HFFc6 (cell line): ENCODE data around the gene PAFAH1B1. TPM values are rescaled to one million over a fixed set of nuclear protein-coding genes. Genes with fewer than 3 reads are reported as not detected.
A peak's percentile ranks its signal among the peaks of the same experiment; 100 is the strongest.

Source experiments
- DNase-seq: peaks from one replicate; pipeline ENCODE4 v3.0.0-alpha.2; 2018
- H3K27ac Mint-ChIP-seq: 2 replicates; pipeline ENCODE4 v1.8.0; 2020; ENCODE audit warnings: mild to moderate bottlenecking, mixed read lengths
- H3K27me3 Mint-ChIP-seq: 2 replicates; pipeline ENCODE4 v1.8.0; 2021; ENCODE audit warnings: mild to moderate bottlenecking, moderate library complexity, mixed read lengths; ENCODE audit not compliant: insufficient read depth
- H3K36me3 Mint-ChIP-seq: 2 replicates; pipeline ENCODE4 v1.8.0; 2021; ENCODE audit warnings: low read depth, mixed read lengths
- H3K4me1 Mint-ChIP-seq: 2 replicates; pipeline ENCODE4 v1.8.0; 2020; ENCODE audit warnings: low read depth, mixed read lengths
- H3K4me3 Mint-ChIP-seq: 2 replicates; pipeline ENCODE4 v1.8.0; 2020; ENCODE audit warnings: mild to moderate bottlenecking, moderate library complexity, mixed read lengths
- H3K9me3 Mint-ChIP-seq: 2 replicates; pipeline ENCODE4 v1.8.0; 2020; ENCODE audit warnings: mild to moderate bottlenecking, mixed read lengths
- CTCF ChIP-seq: fragments of 200-600 bp; sonication (generic); IDR thresholded peaks from 2 replicates; pipeline ENCODE4 v1.5.0; 2021; ENCODE audit warnings: antibody characterized with exemption, mild to moderate bottlenecking
- total RNA-seq, 6 experiments: library from RNA; stranded (reverse); fragmentation: NEBNext Ultra II Directional; extraction: Animal tissue kit (Norgen Biotek cat#: 25700); gene quantifications; 2 replicates in 1 of 6; 3 replicates in 5 of 6; pipeline ENCODE4 v1.2.3, GENCODE V29; 2021

The PAFAH1B1 gene
- total RNA-seq, 6 experiments from 2014 or later = 159 to 186 (median 167) TPM

GRCh38 chr17:2684549-2684948 lies 91.1 kb downstream of the PAFAH1B1 start:
- no peak for TF ChIP-seq CTCF
- Mint-ChIP-seq H3K4me3 (no peak overlapping the region; the same call in 1 of the 2 replicates), H3K36me3 (peaks cover 42% of the 10 kb centered on the region), H3K4me1 (peaks cover 21% of the 10 kb centered on the region), H3K27ac (peak overlapping the region; percentile 62; the same call in 1 of the 2 replicates), H3K27me3 (peaks cover 26% of the 10 kb centered on the region), H3K9me3 (peaks cover 6% of the 10 kb centered on the region; the same call in 1 of the 2 replicates)
- DNase-seq = no peak

DNA sequence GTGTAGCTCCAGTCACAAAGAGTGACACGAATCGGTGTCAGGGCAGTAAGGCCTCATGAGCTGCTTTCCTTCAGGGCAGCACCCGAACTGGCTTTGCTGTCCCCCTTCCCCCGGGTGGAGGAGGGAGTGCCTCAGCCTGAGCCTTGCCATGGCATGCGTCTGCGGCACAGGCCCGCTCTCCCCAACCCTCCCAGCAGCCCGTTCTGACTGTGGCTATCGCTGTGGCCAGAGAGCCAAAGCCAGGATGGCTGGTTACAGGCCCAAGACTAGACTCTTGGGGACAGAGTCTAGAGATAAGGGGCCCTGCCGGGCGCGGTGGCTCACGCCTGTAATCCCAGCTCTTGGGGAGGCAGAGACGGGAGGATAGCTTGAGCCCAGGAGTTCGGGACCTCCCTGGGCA lies 92.2 kb downstream of the PAFAH1B1 start:
- H3K9me3 Mint-ChIP-seq = peaks cover 6% of the 10 kb centered on the region; the same call in 1 of the 2 replicates
- no peak for DNase-seq
- peaks cover 21% of the 10 kb centered on the region for H3K4me1 Mint-ChIP-seq
- TF ChIP-seq CTCF = no peak
- H3K36me3 Mint-ChIP-seq = peaks cover 30% of the 10 kb centered on the region
- H3K27ac Mint-ChIP-seq = peak overlapping the region; percentile 42
- H3K27me3 Mint-ChIP-seq = peaks cover 33% of the 10 kb centered on the region
- H3K4me3 Mint-ChIP-seq = no peak overlapping the region; the same call in 1 of the 2 replicates

DNA sequence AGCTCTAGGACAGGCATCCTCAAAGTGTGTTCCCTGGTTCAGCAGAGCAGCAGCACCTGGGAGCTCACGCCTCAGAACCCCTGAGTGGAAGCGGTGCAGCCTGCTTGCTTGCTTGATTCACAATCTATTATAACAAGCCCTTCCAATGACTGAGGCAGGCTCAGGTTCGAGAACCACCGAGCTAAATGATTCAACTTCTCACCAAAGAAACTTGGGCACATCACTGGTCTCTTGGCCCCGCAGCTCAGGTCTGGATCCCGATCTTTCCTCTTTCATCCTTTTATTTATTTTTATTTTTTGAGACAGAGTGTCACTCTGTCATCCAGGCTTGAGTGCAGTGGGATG lies 93.6 kb downstream of the PAFAH1B1 start:
- TF ChIP-seq CTCF = no peak
- Mint-ChIP-seq H3K4me3 (peak overlapping the region; percentile 33), H3K4me1 (peaks cover 21% of the 10 kb centered on the region), H3K27ac (peak overlapping the region; percentile 77), H3K9me3 (peaks cover 6% of the 10 kb centered on the region; the same call in 1 of the 2 replicates), H3K36me3 (peaks cover 20% of the 10 kb centered on the region), H3K27me3 (peaks cover 34% of the 10 kb centered on the region)
- DNase-seq = no peak

- no peak for TF ChIP-seq CTCF
- peaks cover 21% of the 10 kb centered on the region for H3K4me1 Mint-ChIP-seq
- DNase-seq = no peak
- H3K36me3 Mint-ChIP-seq = peaks cover 10% of the 10 kb centered on the region
- peak overlapping the region; percentile 39; the same call in 1 of the 2 replicates for H3K4me3 Mint-ChIP-seq
- peaks cover 34% of the 10 kb centered on the region for H3K27me3 Mint-ChIP-seq
- H3K9me3 Mint-ChIP-seq = peaks cover 6% of the 10 kb centered on the region; the same call in 1 of the 2 replicates
- H3K27ac Mint-ChIP-seq = peak overlapping the region; percentile 77
Observed at GRCh38 chr17:2688351-2689342, 95.2 kb downstream of the PAFAH1B1 start.

DNA sequence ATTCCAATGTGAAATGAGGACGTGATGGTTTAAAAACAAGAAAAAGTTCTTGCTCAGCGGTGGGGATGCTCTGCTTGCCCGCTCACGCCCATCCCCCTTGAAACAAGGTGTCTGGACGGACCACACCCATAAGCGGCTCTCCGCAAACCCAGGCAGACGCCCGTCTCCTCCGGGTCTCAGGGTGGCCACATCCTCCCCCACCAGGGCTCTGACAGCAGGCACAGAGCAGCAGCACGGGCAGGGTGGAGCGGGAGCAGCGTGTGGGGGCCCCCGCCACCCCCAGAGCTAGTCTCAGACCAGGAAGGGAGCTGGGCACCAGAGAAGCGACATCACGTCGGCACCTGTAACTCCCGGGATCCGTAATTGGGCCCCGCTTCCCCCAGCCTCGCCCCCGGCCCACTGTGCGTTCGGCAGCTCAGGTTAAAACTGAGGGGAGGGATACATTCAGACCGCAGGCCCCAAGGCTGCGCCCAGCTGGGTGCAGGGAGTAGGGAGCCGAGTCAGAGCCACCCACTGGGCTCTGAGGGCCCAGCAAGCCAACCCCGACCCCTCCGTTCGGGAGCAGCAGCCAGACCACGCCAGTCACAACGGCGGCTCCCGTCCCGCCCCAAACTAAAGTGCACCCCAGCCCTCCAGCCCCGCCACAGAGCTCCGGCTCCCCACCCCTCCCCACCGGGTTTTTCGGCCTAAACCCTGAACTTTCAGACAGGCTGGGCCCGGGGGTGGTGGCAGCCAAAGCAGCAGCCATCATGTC lies 96.1 kb downstream of the PAFAH1B1 start:
- Mint-ChIP-seq H3K27ac (peak overlapping the region; percentile 63), H3K27me3 (peaks cover 34% of the 10 kb centered on the region), H3K4me3 (peak overlapping the region; percentile 39; the same call in 1 of the 2 replicates), H3K9me3 (peaks cover 6% of the 10 kb centered on the region; the same call in 1 of the 2 replicates), H3K4me1 (peaks cover 21% of the 10 kb centered on the region), H3K36me3 (peaks cover under 1% of the 10 kb centered on the region; the same call in 1 of the 2 replicates)
- TF ChIP-seq CTCF = no peak
- DNase-seq = no peak
